ENCODE measurements around the gene FARS2.

Gene FARS2

GRCh38 chr6:5781019-5781418 is 519.7 kb downstream of the FARS2 start:
- H3K4me3 ChIP-seq (ENCODE audit: low read depth, low read length), result no peak overlapping the region
- TF ChIP-seq, protein P1, sequence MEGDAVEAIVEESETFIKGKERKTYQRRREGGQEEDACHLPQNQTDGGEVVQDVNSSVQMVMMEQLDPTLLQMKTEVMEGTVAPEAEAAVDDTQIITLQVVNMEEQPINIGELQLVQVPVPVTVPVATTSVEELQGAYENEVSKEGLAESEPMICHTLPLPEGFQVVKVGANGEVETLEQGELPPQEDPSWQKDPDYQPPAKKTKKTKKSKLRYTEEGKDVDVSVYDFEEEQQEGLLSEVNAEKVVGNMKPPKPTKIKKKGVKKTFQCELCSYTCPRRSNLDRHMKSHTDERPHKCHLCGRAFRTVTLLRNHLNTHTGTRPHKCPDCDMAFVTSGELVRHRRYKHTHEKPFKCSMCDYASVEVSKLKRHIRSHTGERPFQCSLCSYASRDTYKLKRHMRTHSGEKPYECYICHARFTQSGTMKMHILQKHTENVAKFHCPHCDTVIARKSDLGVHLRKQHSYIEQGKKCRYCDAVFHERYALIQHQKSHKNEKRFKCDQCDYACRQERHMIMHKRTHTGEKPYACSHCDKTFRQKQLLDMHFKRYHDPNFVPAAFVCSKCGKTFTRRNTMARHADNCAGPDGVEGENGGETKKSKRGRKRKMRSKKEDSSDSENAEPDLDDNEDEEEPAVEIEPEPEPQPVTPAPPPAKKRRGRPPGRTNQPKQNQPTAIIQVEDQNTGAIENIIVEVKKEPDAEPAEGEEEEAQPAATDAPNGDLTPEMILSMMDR (conservative IDR thresholded peaks at IDR 0.05; ENCODE audit: low read depth, low read length), result no peak
- no peak for DNase-seq (ENCODE audit: low read depth)

DNA sequence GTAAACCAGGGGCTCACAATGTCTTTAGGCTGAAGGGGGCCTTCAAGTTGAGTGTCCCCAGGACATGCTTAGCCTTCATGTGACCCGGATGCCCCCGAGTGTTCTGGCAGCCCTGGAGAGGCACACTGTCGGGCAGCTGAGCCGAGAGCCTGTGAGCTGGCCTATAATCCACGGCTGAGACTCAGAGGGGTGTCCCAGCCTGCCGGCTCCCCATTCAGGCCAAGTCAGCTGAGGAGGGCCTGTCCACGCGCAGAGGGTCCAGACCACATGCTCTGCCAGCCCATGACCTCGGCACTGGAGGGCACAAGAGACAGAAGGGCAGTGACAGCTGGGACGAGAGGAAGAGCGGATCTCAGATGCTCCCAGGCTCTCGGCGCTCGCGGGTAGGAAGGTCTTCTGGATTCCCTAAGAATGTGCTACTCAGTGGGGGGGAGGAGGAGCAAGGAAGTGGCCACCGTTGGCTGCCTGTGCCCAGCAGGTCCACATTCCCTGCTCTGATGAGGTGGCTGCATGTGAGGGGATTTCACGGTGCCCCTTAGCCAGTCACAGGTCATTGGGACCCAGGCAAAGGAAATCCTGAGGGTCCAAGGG is 520.7 kb downstream of the FARS2 start:
- no peak overlapping the region for H3K4me3 ChIP-seq (ENCODE audit: low read depth, low read length)
- no peak for DNase-seq (ENCODE audit: low read depth)
- TF ChIP-seq, protein P1 (conservative IDR thresholded peaks at IDR 0.05; ENCODE audit: low read depth, low read length), result no peak

DNA sequence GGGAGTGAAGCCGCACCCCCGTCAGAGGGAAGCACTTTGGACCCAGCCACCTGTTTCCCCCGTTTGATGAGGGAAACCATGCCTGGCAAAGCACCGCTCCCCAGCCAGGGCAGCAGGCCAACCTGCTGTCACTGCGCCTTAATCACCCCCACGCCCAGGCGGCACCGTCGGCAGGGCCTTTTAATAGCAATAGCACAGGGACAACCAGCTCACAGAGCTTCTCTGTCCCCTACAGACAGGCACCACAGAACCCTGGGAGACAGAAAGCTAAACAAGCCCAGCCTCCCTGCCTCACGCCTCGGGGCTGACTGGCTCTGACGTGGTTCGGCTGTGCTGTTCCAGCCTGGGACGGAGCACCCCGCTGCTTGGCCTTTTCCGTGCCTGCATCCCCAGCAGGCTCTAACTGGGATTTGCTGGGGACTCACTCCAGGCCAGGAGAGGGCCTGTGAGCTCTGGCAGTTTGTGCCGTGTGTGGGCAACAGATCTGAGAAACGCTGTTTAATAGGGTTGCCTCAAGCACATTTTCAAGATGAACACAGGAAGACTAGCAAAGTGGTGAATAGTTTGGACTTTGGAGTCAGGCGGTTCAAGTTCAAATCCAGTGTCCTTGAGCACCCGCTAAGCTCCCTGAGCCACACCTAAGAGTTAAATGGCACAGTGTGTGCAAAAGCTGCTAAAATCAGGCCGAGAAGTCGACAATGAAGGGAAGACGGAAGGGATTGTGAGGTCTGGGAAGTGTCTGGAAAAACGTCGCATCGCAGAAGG is 521.7 kb downstream of the FARS2 start:
- peak; percentile 15 for DNase-seq (ENCODE audit: low read depth)
- H3K4me3 ChIP-seq (ENCODE audit: low read depth, low read length), result no peak overlapping the region
- TF ChIP-seq, protein P1 (conservative IDR thresholded peaks at IDR 0.05; ENCODE audit: low read depth, low read length), result no peak

- H3K4me3 ChIP-seq (ENCODE audit: low read depth, low read length), result no peak overlapping the region
- no peak for DNase-seq (ENCODE audit: low read depth)
- TF ChIP-seq, protein P1 (conservative IDR thresholded peaks at IDR 0.05; ENCODE audit: low read depth, low read length), result no peak
Observed at GRCh38 chr6:5783584-5784089, 522.3 kb downstream of the FARS2 start.

DNA sequence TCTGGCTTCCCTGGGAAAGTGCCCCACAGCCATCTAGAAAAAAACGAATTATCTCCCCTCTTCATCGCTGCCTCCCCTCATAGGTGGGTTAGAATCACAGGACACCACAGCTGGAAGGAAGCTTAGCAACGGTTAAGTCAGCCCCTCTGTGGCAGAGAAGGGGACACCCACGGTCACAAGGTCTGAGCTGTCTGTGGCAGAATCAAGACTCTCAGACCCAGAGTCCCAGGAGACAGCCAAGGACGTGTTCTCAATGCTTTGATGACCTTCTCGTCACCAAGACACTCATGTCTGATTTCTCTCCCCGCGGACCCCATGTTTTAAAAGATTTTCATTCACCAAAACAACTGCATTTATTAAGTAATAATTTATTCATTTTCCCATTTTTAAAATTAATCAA is 523.9 kb downstream of the FARS2 start:
- DNase-seq (ENCODE audit: low read depth), result no peak
- no peak overlapping the region for H3K4me3 ChIP-seq (ENCODE audit: low read depth, low read length)
- TF ChIP-seq, protein P1 (conservative IDR thresholded peaks at IDR 0.05; ENCODE audit: low read depth, low read length), result no peak

DNA sequence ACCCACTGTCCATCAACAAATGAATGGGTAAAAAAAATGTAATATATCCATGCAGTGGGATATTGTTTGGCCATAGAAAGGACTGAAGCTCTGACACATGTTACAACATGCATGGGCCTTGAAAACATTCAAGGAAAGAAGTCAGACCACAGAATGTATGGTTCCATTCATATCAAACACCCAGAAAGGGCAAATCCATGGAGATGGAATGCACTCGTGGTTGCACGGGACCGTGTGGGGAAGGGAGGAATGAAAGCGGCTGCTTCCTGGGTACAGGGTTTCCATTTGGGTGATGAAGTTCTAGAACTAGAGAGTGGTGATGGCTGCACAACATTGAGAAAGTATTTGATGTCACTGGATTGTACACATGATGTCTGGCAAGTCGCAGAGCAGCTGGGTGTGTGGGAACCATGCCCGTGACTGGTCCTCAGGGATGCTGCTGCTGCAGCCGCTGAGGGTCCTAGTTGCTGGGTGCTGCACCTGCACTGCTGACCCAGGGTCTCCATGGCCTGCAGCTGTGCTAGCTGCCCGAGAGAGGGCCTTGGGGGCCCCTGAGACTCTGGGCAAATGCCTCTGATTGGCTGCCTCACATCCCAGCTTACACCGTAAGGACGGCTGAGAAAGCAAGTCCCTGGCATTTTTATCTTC is 525.1 kb downstream of the FARS2 start:
- TF ChIP-seq, protein P1 (conservative IDR thresholded peaks at IDR 0.05; ENCODE audit: low read depth, low read length), result no peak
- no peak overlapping the region for H3K4me3 ChIP-seq (ENCODE audit: low read depth, low read length)

More for the DNA sequence above, 525.1 kb downstream of the FARS2 start:
- DNase-seq (ENCODE audit: low read depth), result peak; percentile 11
